DND-41 (cell line): ENCODE measurements around the gene KRT78.

ENCODE experiments used
- ATAC-seq: fragments of 200-7000 bp; cut with Tn5 transposase; 3 replicates; pipeline ENCODE4 v1.9.1; 2021; ENCODE audit warnings: low read depth; ENCODE audit not compliant: insufficient read depth
- DNase-seq: peaks from one replicate; pipeline ENCODE4 v3.0.0-alpha.2; 2020
- H2AFZ ChIP-seq: 2 replicates; pipeline ENCODE4 v1.6.0; 2012; ENCODE audit warnings: low read depth, low read length
- H3K27ac ChIP-seq: 2 replicates; pipeline ENCODE4 v1.5.1; 2012; ENCODE audit warnings: low read length, inconsistent platforms
- H3K27me3 ChIP-seq: fragments of 200-600 bp; sonication (generic); 2 replicates; pipeline ENCODE4 v1.6.0; 2012; ENCODE audit warnings: low read length, mild to moderate bottlenecking, inconsistent platforms; ENCODE audit not compliant: insufficient read depth, poor library complexity
- H3K36me3 ChIP-seq: 2 replicates; pipeline ENCODE4 v1.5.1; 2012; ENCODE audit warnings: low read length, inconsistent platforms; ENCODE audit not compliant: insufficient read depth
- H3K4me1 ChIP-seq: 2 replicates; pipeline ENCODE4 v1.5.1; 2012; ENCODE audit warnings: mild to moderate bottlenecking, low read length; ENCODE audit not compliant: insufficient read depth
- H3K4me2 ChIP-seq: 2 replicates; pipeline ENCODE4 v1.6.0; 2012; ENCODE audit warnings: mild to moderate bottlenecking, moderate library complexity, low read length, inconsistent platforms; ENCODE audit not compliant: insufficient read depth
- H3K4me3 ChIP-seq, 2 experiments: fragments of 200-600 bp in 1 of 2; shearing (Covaris generic) in 1 of 2; 2 replicates each; pipeline ENCODE4 v1.5.1; 2012 to 2016; ENCODE audit warnings: inconsistent platforms in 2 of 2, low read length in 2 of 2, mild to moderate bottlenecking in 2 of 2, low read depth in 1 of 2, moderate library complexity in 1 of 2
- H3K79me2 ChIP-seq: 2 replicates; pipeline ENCODE4 v1.6.0; 2012; ENCODE audit warnings: low read length, inconsistent platforms; ENCODE audit not compliant: insufficient read depth
- H3K9ac ChIP-seq: 2 replicates; pipeline ENCODE4 v1.6.0; 2012; ENCODE audit warnings: low read depth, mild to moderate bottlenecking, inconsistent platforms, low read length, moderate library complexity
- H3K9me3 ChIP-seq: 2 replicates; pipeline ENCODE4 v1.5.1; 2012; ENCODE audit warnings: low read length, moderate library complexity, mild to moderate bottlenecking, inconsistent platforms; ENCODE audit not compliant: insufficient read depth, severe bottlenecking
- H4K20me1 ChIP-seq: 2 replicates; pipeline ENCODE4 v1.6.0; 2012; ENCODE audit warnings: low read length; ENCODE audit not compliant: insufficient read depth
- CTCF ChIP-seq: IDR thresholded peaks from 2 replicates; pipeline ENCODE4 v1.5.1; 2012; ENCODE audit warnings: borderline replicate concordance, low read length, moderate library complexity, mild to moderate bottlenecking; ENCODE audit not compliant: poor library complexity, severe bottlenecking; ENCODE audit errors: extremely low read depth
- EZH2 ChIP-seq: IDR thresholded peaks from 3 replicates; pipeline ENCODE4 v1.6.1; 2012; ENCODE audit warnings: borderline replicate concordance, low read depth, mild to moderate bottlenecking, moderate library complexity, low read length, inconsistent platforms; ENCODE audit not compliant: severe bottlenecking

Gene KRT78

DNA sequence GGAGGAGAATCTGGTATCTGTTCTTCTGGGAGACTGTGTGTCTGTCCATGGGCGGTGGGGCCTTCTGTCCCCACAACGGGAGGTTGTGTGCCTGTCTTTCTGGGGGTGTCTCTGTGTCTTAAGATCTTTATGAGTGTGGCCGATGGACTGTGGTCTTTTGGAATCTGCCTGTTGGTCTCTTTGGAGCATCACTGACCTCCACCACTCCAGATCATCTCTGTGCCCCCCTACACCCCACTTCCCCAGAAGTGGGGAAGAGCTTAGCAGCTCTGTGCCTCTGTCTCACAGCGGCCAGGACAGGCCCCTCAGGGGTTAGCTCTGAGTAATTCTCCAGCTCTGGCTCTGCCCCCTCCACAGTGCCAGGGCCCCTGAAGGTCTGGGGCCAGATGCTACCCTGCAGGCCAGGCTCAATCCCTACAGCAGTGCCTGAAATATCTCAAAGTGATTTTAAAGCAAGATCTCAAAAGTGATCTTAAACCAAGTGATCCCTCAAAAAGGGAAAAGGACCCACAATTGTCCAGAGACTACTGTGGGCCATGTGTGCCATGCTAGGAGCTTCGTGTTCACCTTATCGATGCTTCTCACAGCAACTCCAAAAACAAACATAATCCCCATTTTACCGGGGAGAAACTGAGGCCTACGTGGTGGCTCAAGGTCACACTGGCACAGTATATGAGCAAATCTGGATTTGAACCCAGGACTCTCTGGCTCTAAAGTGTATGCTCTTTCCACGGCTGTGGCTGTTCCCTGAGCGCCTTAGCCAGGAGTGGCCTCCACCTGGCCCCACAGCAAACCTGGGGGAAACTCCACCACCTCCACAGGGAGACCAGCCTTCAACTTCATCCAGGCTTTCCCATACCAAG lies 26.0 kb upstream of the KRT78 start:
- peaks cover 40% of the 10 kb centered on the region for H3K27me3 ChIP-seq
- H3K4me3 ChIP-seq = no peak overlapping the region
- no peak overlapping the region for H2AFZ ChIP-seq
- H3K27ac ChIP-seq = no peak overlapping the region
- DNase-seq (no peak), ATAC-seq (no peak)
- H3K4me1 ChIP-seq = no peaks in the 10 kb centered on the region
- no peak overlapping the region for H3K9ac ChIP-seq
- no peaks in the 10 kb centered on the region for H3K79me2 ChIP-seq
- no peaks in the 10 kb centered on the region for H3K9me3 ChIP-seq
- H4K20me1 ChIP-seq = no peaks in the 10 kb centered on the region; the same call in none of the 2 replicates
- TF ChIP-seq CTCF (no peak), EZH2 (peak; percentile 70)
- no peak overlapping the region for H3K4me2 ChIP-seq
- no peaks in the 10 kb centered on the region for H3K36me3 ChIP-seq

DNA sequence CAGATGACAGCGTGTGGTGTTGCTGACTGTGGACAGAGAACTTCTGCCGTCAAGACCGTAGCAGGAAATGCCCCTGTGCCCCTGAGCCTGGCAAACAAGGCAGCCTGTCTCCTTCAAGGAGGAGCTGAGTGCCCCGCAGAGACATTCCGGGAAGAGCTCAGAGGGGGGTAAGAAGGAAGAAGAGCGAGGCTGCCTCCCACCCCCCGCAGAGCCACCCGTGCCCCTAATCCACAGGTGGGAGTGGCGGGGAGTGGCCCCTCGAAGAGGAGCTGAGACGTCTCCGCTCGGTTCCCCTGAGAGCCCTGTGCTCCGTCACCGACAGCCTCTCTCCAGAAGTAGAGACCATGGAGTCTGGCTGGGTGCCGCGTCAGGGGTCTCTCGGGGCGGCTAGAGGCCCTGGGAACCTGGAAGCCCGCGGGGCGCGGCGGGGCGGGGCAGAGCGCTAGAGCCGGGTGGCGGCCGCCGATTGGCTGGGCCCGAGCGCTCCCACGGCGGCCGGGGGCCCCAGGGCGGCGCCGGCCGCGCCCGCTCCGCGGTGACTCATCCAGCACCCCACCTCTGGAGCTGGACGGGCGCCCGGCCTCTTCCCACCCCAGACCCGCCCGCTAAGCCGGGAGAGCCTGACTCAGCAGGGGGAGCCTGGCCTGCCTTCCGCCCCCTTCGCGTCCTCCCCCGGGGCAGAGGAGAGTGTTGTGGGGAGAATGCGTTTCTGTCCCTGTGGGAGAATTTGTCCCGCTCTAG lies 25.2 kb upstream of the KRT78 start:
- peak; percentile 61 for ATAC-seq
- H3K4me1 ChIP-seq = no peaks in the 10 kb centered on the region
- H3K36me3 ChIP-seq = no peaks in the 10 kb centered on the region
- no peak overlapping the region for H3K27ac ChIP-seq
- peak; percentile 22 for DNase-seq
- no peaks in the 10 kb centered on the region; the same call in none of the 2 replicates for H4K20me1 ChIP-seq
- no peak overlapping the region for H3K4me3 ChIP-seq
- no peaks in the 10 kb centered on the region for H3K9me3 ChIP-seq
- H3K4me2 ChIP-seq = no peak overlapping the region
- H2AFZ ChIP-seq = no peak overlapping the region
- H3K27me3 ChIP-seq = peaks cover 40% of the 10 kb centered on the region
- no peaks in the 10 kb centered on the region for H3K79me2 ChIP-seq
- no peak for TF ChIP-seq CTCF
- no peak overlapping the region for H3K9ac ChIP-seq

- DNase-seq (no peak), ATAC-seq (no peak)
- Histone ChIP-seq H3K4me3 (no peak overlapping the region), H3K27ac (no peak overlapping the region), H3K9me3 (no peaks in the 10 kb centered on the region), H2AFZ (no peak overlapping the region), H3K4me2 (no peak overlapping the region), H3K9ac (no peak overlapping the region), H4K20me1 (no peaks in the 10 kb centered on the region; the same call in 1 of the 2 replicates), H3K36me3 (no peaks in the 10 kb centered on the region), H3K4me1 (no peaks in the 10 kb centered on the region), H3K79me2 (no peaks in the 10 kb centered on the region), H3K27me3 (peaks cover 40% of the 10 kb centered on the region)
- TF ChIP-seq EZH2 (no peak), CTCF (no peak)
These were observed 24.7 kb upstream of the KRT78 start for GRCh38 chr12:52873513-52873831.
